Activated CD4-positive, alpha-beta T cell treated with anti-CD3 and anti-CD28 coated beads for 24 hours (primary cell): ENCODE results near the gene SPTBN1.
"Not testable (repeated sequence)": the region's sequence is repeated elsewhere in the genome, so short reads cannot be mapped to it uniquely, and the experiment has no call there.

Experiments used
- DNase-seq, 2 donors: peaks; one replicate each; pipeline ENCODE4 v3.0.0-alpha.2; 2020; ENCODE audit warnings: low read depth in 2 of 2

SPTBN1 gene

GRCh38 chr2:54470266-54470938 lies 14.3 kb downstream of the SPTBN1 start:
- DNase-seq, result no peak

GRCh38 chr2:54471221-54471711 lies 15.1 kb downstream of the SPTBN1 start:
- no peak for DNase-seq

- DNase-seq, result no peak
Measured at GRCh38 chr2:54473851-54474250, 17.7 kb downstream of the SPTBN1 start.

GRCh38 chr2:54475285-54475684 lies 19.2 kb downstream of the SPTBN1 start:
- DNase-seq, result no peak

GRCh38 chr2:54475919-54476318 lies 19.8 kb downstream of the SPTBN1 start:
- DNase-seq, result no peak

GRCh38 chr2:54476852-54477251 lies 20.7 kb downstream of the SPTBN1 start:
- DNase-seq, result no peak

GRCh38 chr2:54477896-54478295 lies 21.8 kb downstream of the SPTBN1 start:
- DNase-seq, result no peak

- no peak for DNase-seq
Measured at GRCh38 chr2:54478899-54479298, 22.8 kb downstream of the SPTBN1 start.

GRCh38 chr2:54479424-54479823 lies 23.3 kb downstream of the SPTBN1 start:
- DNase-seq, result no peak

- DNase-seq, result no peak
Measured at GRCh38 chr2:54480025-54480424, 23.9 kb downstream of the SPTBN1 start.

- no peak for DNase-seq
Measured at GRCh38 chr2:54481686-54482085, 25.6 kb downstream of the SPTBN1 start.

- no peak for DNase-seq
Measured at GRCh38 chr2:54482715-54483114, 26.6 kb downstream of the SPTBN1 start.

GRCh38 chr2:54483426-54483825 lies 27.3 kb downstream of the SPTBN1 start:
- DNase-seq, result no peak

GRCh38 chr2:54485756-54486155 lies 29.6 kb downstream of the SPTBN1 start:
- DNase-seq, result not testable (repeated sequence)

- no peak for DNase-seq
Measured at GRCh38 chr2:54486766-54487165, 30.6 kb downstream of the SPTBN1 start.

GRCh38 chr2:54490863-54491262 lies 34.7 kb downstream of the SPTBN1 start:
- DNase-seq, result no peak

- DNase-seq, result no peak
Measured at GRCh38 chr2:54492335-54492734, 36.2 kb downstream of the SPTBN1 start.

- DNase-seq, result no peak
Measured at GRCh38 chr2:54494087-54494486, 38.0 kb downstream of the SPTBN1 start.

GRCh38 chr2:54496920-54497319 lies 40.8 kb downstream of the SPTBN1 start:
- no peak for DNase-seq

- DNase-seq, result no peak
Measured at GRCh38 chr2:54497763-54498680, 41.9 kb downstream of the SPTBN1 start.

GRCh38 chr2:54499661-54500060 lies 43.5 kb downstream of the SPTBN1 start:
- no peak for DNase-seq

GRCh38 chr2:54500404-54501205 lies 44.5 kb downstream of the SPTBN1 start:
- no peak for DNase-seq
